Heart left ventricle (tissue), 16 donors: ENCODE measurements around the gene ASMT. TPM values are rescaled to one million over a fixed set of nuclear protein-coding genes. Genes with fewer than 3 reads are reported as not detected.

Experiments
- ATAC-seq, 4 donors: fragments of 200-7000 bp; cut with Tn5 transposase; one replicate each; pipeline ENCODE4 v1.9.1; 2020 to 2022; ENCODE audit warnings: moderate library complexity in 4 of 4, mild to moderate bottlenecking in 3 of 4, moderate number of reproducible peaks in 1 of 4
- DNase-seq, 5 donors: peaks; one replicate each; pipeline ENCODE4 v3.0.0-alpha.2; 2020
- H3K27ac ChIP-seq, 12 donors: fragments of 200-600 bp; sonication (generic) in 4 of 12; one replicate each; pipeline versions ENCODE4 v1.5.0 to v1.8.0; 2016 to 2022; ENCODE audit warnings: mild to moderate bottlenecking in 2 of 12
- H3K27me3 ChIP-seq, 9 donors: fragments of 200-600 bp; sonication (generic) in 2 of 9; one replicate each; pipeline versions ENCODE4 v1.5.1 to v1.8.0; 2016 to 2022; ENCODE audit warnings: mild to moderate bottlenecking in 3 of 9
- H3K36me3 ChIP-seq, 9 donors: fragments of 200-600 bp; sonication (generic) in 2 of 9; one replicate each; pipeline versions ENCODE4 v1.5.0 to v1.8.0; 2018 to 2022; ENCODE audit warnings: mild to moderate bottlenecking in 2 of 9
- H3K4me1 ChIP-seq, 12 donors: fragments of 200-600 bp; sonication (generic) in 4 of 12; one replicate each; pipeline versions ENCODE4 v1.5.0 to v1.8.0; 2016 to 2022; ENCODE audit warnings: mild to moderate bottlenecking in 3 of 12
- H3K4me3 ChIP-seq, 12 donors: fragments of 200-600 bp; sonication (generic) in 4 of 12; one replicate each; pipeline versions ENCODE4 v1.5.0 to v1.8.0; 2017 to 2022; ENCODE audit warnings: mild to moderate bottlenecking in 9 of 12, moderate library complexity in 4 of 12
- H3K9me3 ChIP-seq, 12 donors: fragments of 200-600 bp; sonication (generic) in 4 of 12; one replicate each; pipeline versions ENCODE4 v1.5.0 to v1.8.0; 2016 to 2022; ENCODE audit warnings: mild to moderate bottlenecking in 1 of 12
- POLR2A ChIP-seq, 2 donors: fragments of 450-650 bp; IDR thresholded peaks; one replicate each; pipeline ENCODE4 v1.6.1; 2017; ENCODE audit warnings: antibody characterized with exemption in 2 of 2, mild to moderate bottlenecking in 2 of 2, moderate library complexity in 2 of 2
- WGBS, 4 donors: extraction: QIAGEN DNeasy Blood & Tissue Kit in 2 of 4; methylation state at CpG; one replicate each; pipeline versions ENCODE4 v1.1.5 to v1.1.7; 2013 to 2018; 5-methylcytosine and 5-hydroxymethylcytosine counted together
- intact Hi-C, 10 donors: fragments of 100-400 bp; cut with DNase I; formaldehyde crosslinking; loops; one replicate each; pipeline versions ENCODE4 v1.11.1 to v1.14.2; 2022
- polyA plus RNA-seq, 2 donors: library from polyadenylated mRNA; stranded (reverse); fragments of 200-250 nt; gene quantifications; one replicate each; pipeline ENCODE4 v1.2.3, GENCODE V29; 2013
- total RNA-seq, 9 donors: library from RNA; depleted of rRNA in 2 of 9; stranded (reverse); fragments of >200 nt in 2 of 9; fragmentation: NEBNext Ultra II Directional in 3 of 9; extraction: Animal tissue kit (Norgen Biotek cat#: 25700) in 3 of 9; gene quantifications; one replicate each; pipeline versions ENCODE4 v1.1.0 to v1.2.4, GENCODE V29; 2016 to 2023
- TF ChIP-seq, protein P1 (sequence below), 12 donors: fragments of 200-600 bp; sonication (generic) in 4 of 12; IDR thresholded peaks; one replicate each; pipeline versions ENCODE4 v1.5.0 to v1.8.0; 2018 to 2022; ENCODE audit warnings: antibody characterized with exemption in 12 of 12, mild to moderate bottlenecking in 5 of 12
- donor health status: ischemic (EF 13 %, LVEDD 7.1; RV severe dilation, severe dysfunction).
- donor health status: healthy with polysubstance abuse.
- donor health status: DM: no; HTN: yes; CAD: no.
- donor health status: DM: no; HTN: no; CAD: no.
- donor health status: ischemic (EF 25% LVEDD 6.9; RV normal size, moderate dysfunction).
- donor health status: ischemic (EF 25% LVEDD 5.7; RV mildly dilated, moderate dysfunction).
- donor health status: healthy.
- donor health status: DM: yes; HTN: yes; CAD: no.
- donor health status: ischemic (EF 35%, LVEDD 5.7; RV mildly dilated, moderate dysfunction).
- donor health status: nonischemic (EF 11% LVEDD 7.7; RV severe dilation, severe dysfunction).
- donor health status: DM: yes; HTN: yes; CAD: no.
- donor health status: PGD.
- donor health status: ischemic (EF 29% LVEDD 5.4; RV normal size, mild dysfunction).
- donor health status: nonischemic (EF 23%, LVEDD 6.1; RV moderate dilation, normal function).

Gene ASMT
- total and polyA plus RNA-seq, 11 donors: 0.11 TPM; not detected in 10

GRCh38 chrX:1591863-1592469 is 22.9 kb upstream of the ASMT start:
- TF ChIP-seq POLR2A (IDR thresholded peaks at IDR 0.05): no peak
- TF ChIP-seq, protein P1, sequence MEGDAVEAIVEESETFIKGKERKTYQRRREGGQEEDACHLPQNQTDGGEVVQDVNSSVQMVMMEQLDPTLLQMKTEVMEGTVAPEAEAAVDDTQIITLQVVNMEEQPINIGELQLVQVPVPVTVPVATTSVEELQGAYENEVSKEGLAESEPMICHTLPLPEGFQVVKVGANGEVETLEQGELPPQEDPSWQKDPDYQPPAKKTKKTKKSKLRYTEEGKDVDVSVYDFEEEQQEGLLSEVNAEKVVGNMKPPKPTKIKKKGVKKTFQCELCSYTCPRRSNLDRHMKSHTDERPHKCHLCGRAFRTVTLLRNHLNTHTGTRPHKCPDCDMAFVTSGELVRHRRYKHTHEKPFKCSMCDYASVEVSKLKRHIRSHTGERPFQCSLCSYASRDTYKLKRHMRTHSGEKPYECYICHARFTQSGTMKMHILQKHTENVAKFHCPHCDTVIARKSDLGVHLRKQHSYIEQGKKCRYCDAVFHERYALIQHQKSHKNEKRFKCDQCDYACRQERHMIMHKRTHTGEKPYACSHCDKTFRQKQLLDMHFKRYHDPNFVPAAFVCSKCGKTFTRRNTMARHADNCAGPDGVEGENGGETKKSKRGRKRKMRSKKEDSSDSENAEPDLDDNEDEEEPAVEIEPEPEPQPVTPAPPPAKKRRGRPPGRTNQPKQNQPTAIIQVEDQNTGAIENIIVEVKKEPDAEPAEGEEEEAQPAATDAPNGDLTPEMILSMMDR (IDR thresholded peaks at IDR 0.05): no peak
- Histone ChIP-seq H3K4me1 (peaks cover 0 to 30% (median 17%) of the 10 kb centered on the region in 12 donors), H3K27me3 (no peaks in the 10 kb centered on the region), H3K9me3 (no peaks in the 10 kb centered on the region), H3K4me3 (peak overlapping the region; percentile 67 to 99 (median 80)), H3K27ac (peak overlapping the region; percentile 75 to 97 (median 86)), H3K36me3 (peaks cover 0 to 35% (median 32%) of the 10 kb centered on the region in 9 donors)
- intact Hi-C loops: loop anchor here in 4 of 10 donors (2.0 to 5.0 kb wide), 4 partner anchors 139 to 200 kb away; partner anchors contain the start of genes ASMTL (in 4 of the 4) and SLC25A6 (in 1 of the 4)
- whole genome bisulfite sequencing, 4 donors: 1 to 2% (median 1%) methylated on average over 25 to 35 of the region's 35 CpGs
- ATAC-seq (peak in 3 of 4 donors; percentile 13 to 29 (median 26)), DNase-seq (no peak)

DNA sequence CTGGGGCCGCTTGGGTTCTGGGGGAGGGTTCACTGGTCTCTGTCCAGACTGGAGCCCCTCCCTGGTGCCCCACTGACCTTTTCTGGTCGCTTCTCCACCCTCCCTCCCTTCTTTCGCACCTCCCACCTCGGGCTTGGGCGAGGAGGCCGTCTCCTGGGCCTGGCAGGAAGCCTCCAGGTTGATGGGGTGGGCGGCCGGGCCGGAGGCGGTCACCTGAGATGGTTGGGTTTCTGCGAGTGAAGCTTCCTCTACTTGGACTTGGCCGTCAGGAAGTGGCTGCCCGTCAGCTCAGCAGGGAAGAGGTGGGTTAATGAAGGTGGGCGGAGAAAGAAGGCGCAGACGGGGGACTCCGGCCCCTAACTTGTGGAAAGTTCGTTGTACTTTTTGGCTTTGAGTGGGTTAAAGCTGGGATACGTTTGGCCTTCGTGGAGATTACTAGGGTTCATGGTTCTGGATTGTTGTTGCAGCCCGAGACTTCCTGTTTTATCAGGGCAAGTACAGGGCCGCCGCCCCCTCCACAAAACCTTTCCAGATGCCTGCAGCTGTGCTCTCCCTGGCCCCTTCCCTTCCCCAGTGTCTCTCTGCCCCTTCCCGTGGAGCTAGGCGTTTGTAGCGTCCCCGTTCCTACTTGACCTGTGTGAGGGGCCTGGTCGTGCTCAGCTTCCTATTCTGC is 22.3 kb upstream of the ASMT start:
- TF ChIP-seq POLR2A (IDR thresholded peaks at IDR 0.05): no peak
- TF ChIP-seq, protein P1 (IDR thresholded peaks at IDR 0.05): no peak
- Histone ChIP-seq H3K36me3 (peaks cover 0 to 41% (median 39%) of the 10 kb centered on the region in 9 donors), H3K27ac (peak overlapping the region in 10 of 12 donors; percentile 75 to 97 (median 87)), H3K4me3 (peak overlapping the region; percentile 67 to 99 (median 80)), H3K9me3 (no peaks in the 10 kb centered on the region), H3K27me3 (no peaks in the 10 kb centered on the region), H3K4me1 (peaks cover 0 to 30% (median 17%) of the 10 kb centered on the region in 12 donors)
- DNase-seq (no peak), ATAC-seq (peak in 3 of 4 donors; percentile 12 to 49 (median 25))
- intact Hi-C loops: loop anchor here in 4 of 10 donors (5.0 kb wide), 3 partner anchors 140 to 200 kb away; partner anchors contain the start of genes ASMTL (in 2 of the 4) and SLC25A6 (in 1 of the 4)
- WGBS, 4 donors: 1 to 3% (median 2%) methylated on average over 26 to 28 of the region's 28 CpGs

DNA sequence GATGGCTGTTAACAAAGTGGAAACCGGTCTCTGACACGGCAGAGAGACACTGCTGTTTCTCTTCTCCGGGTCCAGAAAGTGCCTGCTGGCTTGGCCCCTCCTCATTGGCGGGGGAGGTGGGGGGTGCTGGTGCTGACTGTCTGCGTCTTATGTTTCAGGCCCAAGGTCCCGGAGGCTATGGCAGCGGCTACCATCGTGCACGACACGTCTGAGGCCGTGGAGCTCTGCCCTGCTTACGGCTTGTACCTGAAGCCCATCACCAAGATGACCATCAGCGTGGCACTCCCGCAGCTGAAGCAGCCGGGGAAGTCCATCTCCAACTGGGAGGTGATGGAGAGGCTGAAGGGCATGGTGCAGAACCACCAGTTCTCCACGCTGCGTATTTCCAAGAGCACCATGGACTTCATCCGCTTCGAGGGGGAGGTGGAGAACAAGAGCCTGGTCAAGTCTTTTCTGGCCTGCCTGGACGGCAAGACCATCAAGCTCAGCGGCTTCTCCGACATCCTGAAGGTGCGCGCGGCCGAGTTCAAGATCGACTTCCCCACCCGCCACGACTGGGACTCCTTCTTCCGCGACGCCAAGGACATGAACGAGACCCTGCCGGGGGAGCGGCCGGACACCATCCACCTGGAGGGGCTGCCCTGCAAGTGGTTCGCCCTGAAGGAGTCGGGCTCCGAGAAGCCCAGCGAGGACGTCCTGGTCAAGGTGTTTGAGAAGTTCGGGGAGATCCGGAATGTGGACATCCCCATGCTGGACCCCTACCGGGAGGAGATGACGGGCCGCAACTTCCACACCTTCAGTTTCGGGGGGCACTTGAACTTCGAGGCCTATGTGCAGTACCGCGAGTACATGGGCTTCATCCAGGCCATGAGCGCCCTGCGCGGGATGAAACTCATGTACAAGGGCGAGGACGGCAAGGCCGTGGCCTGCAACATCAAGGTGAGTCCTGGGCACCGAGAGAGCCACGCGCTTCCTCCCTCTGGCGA is 21.3 kb upstream of the ASMT start:
- Histone ChIP-seq H3K27ac (peak overlapping the region in 6 of 12 donors; percentile 75 to 97 (median 87)), H3K36me3 (peaks cover 0 to 51% (median 49%) of the 10 kb centered on the region in 9 donors), H3K9me3 (no peaks in the 10 kb centered on the region), H3K4me3 (peak overlapping the region in 10 of 12 donors; percentile 70 to 99 (median 85)), H3K4me1 (peaks cover 0 to 30% (median 17%) of the 10 kb centered on the region in 12 donors), H3K27me3 (no peaks in the 10 kb centered on the region)
- intact Hi-C loops: loop anchor here in 4 of 10 donors (5.0 kb wide), 3 partner anchors 141 to 201 kb away; partner anchors contain the start of genes ASMTL (in 2 of the 4) and SLC25A6 (in 1 of the 4)
- ATAC-seq: no peak
- no peak for DNase-seq
- 81 to 91% (median 83%) methylated on average over 42 to 60 of the region's 60 CpGs for WGBS, 4 donors
- TF ChIP-seq, protein P1 (IDR thresholded peaks at IDR 0.05): no peak
- TF ChIP-seq POLR2A (IDR thresholded peaks at IDR 0.05): no peak
